Measurements from ENCODE around the gene NANOS3. TPM values are rescaled to one million over a fixed set of nuclear protein-coding genes. Genes with fewer than 3 reads are reported as not detected.
"Not testable (repeated sequence)": the region's sequence is repeated elsewhere in the genome, so short reads cannot be mapped to it uniquely, and the experiment has no call there.

NANOS3 gene
- polyA plus RNA-seq, 4 donors: 0.79 to 2.6 (median 1.6) TPM

GRCh38 chr19:13914777-13915176 lies 37.8 kb downstream of the NANOS3 start:
- no peak for DNase-seq (ENCODE audit: low read depth in 4 of 4, low spot score in 3 of 4)

- no peak for DNase-seq (ENCODE audit: low read depth in 4 of 4, low spot score in 3 of 4)
These were observed 41.0 kb downstream of the NANOS3 start for GRCh38 chr19:13917888-13918406.

- DNase-seq (ENCODE audit: low read depth in 4 of 4, low spot score in 3 of 4): no peak
These were observed 41.9 kb downstream of the NANOS3 start for GRCh38 chr19:13918726-13919411.

DNA sequence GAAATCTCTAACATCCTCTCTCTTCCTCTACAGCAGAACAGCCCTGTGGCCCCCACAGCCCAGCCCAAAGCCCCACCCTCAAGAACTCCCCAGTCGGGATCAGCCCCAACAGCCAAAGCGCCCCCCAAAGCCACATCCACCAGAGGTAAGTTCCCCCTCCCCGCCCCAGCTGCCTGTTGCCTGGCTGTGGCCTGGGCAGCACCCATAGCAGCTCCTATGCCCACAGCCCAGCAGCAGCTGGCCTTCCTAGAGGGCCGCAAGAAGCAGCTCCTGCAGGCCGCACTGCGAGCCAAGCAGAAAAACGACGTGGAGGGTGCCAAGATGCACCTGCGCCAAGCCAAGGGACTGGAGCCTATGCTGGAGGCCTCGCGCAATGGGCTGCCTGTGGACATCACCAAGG lies 43.6 kb downstream of the NANOS3 start:
- DNase-seq (ENCODE audit: low read depth in 4 of 4, low spot score in 3 of 4): no peak

- DNase-seq (ENCODE audit: low read depth in 4 of 4, low spot score in 3 of 4): no peak
These were observed 44.2 kb downstream of the NANOS3 start for GRCh38 chr19:13920940-13921747.

DNA sequence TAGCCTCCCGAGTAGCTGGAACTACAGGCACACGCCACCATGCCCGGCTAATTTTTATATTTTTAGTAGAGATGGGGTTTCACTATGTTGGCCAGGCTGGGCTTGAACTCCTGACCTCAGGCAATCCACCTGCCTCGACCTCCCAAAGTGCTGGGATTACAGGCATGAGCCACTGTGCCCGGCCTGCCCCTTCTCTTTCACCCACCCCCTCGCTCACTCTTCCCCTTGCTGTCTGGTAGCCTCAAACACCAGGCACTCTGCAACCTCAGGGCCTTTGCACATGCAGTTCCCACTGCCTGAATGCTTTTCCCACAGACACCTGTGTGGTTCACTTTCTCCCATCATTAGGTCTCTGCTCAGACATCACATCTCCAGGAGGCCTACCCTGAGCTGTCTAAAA lies 45.2 kb downstream of the NANOS3 start:
- DNase-seq (ENCODE audit: low read depth in 4 of 4, low spot score in 3 of 4): not testable (repeated sequence)

DNA sequence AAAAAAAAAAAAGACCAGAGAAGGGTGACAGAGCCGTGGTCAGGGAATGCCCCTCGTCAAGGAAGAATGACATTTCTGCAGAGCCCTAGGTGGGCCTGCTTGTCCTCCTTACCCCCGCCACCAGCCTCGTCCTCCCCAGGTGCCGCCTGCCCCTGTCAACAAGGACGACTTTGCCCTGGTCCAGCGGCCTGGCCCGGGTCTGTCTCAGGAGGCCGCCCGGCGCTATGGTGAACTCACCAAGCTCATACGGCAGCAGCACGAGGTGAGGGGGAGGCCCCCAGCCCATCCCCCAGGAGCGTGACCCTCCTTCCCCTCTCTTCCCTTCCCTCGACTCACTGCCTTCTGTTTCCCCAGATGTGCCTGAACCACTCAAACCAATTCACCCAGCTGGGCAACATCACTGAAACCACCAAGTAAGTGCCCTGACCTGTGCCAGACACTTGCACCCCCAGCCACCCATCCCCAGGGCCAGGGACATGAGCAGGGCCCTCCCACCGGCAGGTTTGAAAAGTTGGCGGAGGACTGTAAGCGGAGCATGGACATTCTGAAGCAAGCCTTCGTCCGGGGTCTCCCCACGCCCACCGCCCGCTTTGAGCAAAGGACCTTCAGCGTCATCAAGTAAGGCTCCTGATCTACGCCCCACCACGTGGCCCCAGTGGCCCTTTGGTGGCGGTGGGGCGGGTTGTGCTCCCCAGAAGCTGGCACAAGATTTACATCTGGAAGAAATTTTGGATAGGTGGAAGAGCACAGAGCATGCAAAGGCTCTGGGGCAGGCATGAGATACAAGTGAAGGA lies 46.5 kb downstream of the NANOS3 start:
- DNase-seq (ENCODE audit: low read depth in 4 of 4, low spot score in 3 of 4): no peak

DNA sequence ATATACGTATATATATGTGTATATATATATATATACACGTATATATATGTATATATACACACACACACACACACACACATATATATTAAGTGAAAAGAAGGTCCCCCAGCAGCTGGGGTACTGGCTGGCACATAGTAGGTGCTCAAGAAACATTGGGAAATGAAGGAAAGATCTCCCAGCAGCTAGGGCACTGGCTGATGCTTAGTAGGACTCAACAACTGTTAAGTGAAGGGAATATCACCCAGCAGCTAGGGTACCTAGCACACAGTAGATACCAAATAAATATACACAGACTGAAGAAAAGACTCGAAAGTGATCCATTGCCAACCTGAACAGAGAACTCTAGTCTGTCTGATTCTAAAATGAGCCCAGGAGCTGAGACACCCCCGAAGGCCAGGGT lies 49.1 kb downstream of the NANOS3 start:
- no peak for DNase-seq (ENCODE audit: low read depth in 4 of 4, low spot score in 3 of 4)

DNA sequence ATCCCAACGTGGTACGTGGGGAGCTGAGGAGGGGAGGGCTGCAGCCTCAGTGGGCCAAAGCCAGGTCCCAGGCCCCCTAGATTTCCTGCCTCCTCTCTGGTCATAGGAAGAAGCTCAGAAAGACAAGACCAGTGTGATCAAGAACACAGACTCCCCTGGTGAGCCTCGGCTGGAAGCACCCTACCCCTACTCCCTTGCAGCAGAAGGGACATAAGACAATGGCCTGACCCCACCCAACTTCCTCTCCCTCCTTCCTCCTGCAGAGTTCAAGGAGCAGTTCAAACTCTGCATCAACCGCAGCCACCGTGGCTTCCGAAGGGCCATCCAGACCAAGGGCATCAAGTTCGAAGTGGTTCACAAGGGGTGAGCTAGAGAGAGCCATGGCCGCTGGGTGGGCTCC lies 49.8 kb downstream of the NANOS3 start:
- DNase-seq (ENCODE audit: low read depth in 4 of 4, low spot score in 3 of 4): no peak

DNA sequence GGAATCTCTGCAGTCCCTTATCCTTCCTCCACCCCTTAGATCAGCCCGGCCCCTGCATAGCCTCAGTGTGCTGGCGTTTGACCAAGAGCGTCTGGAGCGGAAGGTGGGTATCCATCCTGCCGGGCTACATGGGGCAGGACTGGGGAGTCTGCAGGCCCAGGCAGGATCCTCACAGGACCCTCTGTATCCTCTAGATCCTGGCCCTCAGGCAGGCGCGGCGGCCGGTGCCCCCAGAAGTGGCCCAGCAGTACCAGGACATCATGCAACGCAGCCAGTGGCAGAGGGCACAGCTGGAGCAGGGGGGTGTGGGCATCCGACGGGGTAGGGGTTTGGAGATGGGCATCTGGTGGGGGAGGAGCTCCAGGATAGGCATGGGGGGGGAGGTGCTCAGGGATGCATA lies 52.4 kb downstream of the NANOS3 start:
- DNase-seq (ENCODE audit: low read depth in 4 of 4, low spot score in 3 of 4): no peak

- no peak for DNase-seq (ENCODE audit: low read depth in 4 of 4, low spot score in 3 of 4)
These were observed 53.0 kb downstream of the NANOS3 start for GRCh38 chr19:13929956-13930355.

Other genes with a start within 250 kb of the NANOS3 start
- 10 to 100 TPM; 15.5 to 42.7 (median 20.4) TPM for gene MRI1, start 112.6 kb upstream of the NANOS3 start, polyA plus RNA-seq (ENCODE audit: insufficient read length in 4 of 4)
- gene C19orf53, start 102.7 kb upstream of the NANOS3 start, polyA plus RNA-seq (ENCODE audit: insufficient read length in 4 of 4): 100 to 1,000 TPM in 2 of 4 donors, 10 to 100 TPM in 2; 82.6 to 127 (median 107) TPM
- 10 to 100 TPM in 1 of 4 donors, 1 to 10 TPM in 3; 3.7 to 11.7 (median 6.8) TPM for gene ZSWIM4, start 81.7 kb upstream of the NANOS3 start, polyA plus RNA-seq (ENCODE audit: insufficient read length in 4 of 4)
- gene BRME1, start 29.0 kb downstream of the NANOS3 start, polyA plus RNA-seq (ENCODE audit: insufficient read length in 4 of 4): 1 to 10 TPM; 4.8 to 8.9 (median 6.0) TPM
- 10 to 100 TPM; 19.4 to 45.8 (median 23.0) TPM for gene CC2D1A, start 29.1 kb downstream of the NANOS3 start, polyA plus RNA-seq (ENCODE audit: insufficient read length in 4 of 4)
- 1 to 10 TPM in 3 of 4 donors, under 1 TPM in 1; 0.86 to 1.7 (median 1.4) TPM for gene PODNL1, start 61.3 kb downstream of the NANOS3 start, polyA plus RNA-seq (ENCODE audit: insufficient read length in 4 of 4)
- gene DCAF15, start 75.4 kb downstream of the NANOS3 start, polyA plus RNA-seq (ENCODE audit: insufficient read length in 4 of 4): 10 to 100 TPM; 26.1 to 46.7 (median 28.2) TPM
- gene RFX1, start 129.2 kb downstream of the NANOS3 start, polyA plus RNA-seq (ENCODE audit: insufficient read length in 4 of 4): 10 to 100 TPM in 2 of 4 donors, 1 to 10 TPM in 2; 9.3 to 19.2 (median 10.2) TPM
- not detected for gene RLN3, start 151.0 kb downstream of the NANOS3 start, polyA plus RNA-seq (ENCODE audit: insufficient read length in 4 of 4)
- 1 to 10 TPM; 3.8 to 7.8 (median 5.9) TPM for gene IL27RA, start 154.6 kb downstream of the NANOS3 start, polyA plus RNA-seq (ENCODE audit: insufficient read length in 4 of 4)
- 10 to 100 TPM in 3 of 4 donors, under 1 TPM in 1; 0.94 to 32.9 (median 20.1) TPM for gene PALM3, start 184.9 kb downstream of the NANOS3 start, polyA plus RNA-seq (ENCODE audit: insufficient read length in 4 of 4)
- 10 to 100 TPM in 1 of 4 donors, 1 to 10 TPM in 3; 1.3 to 10.3 (median 6.3) TPM for gene MISP3, start 195.7 kb downstream of the NANOS3 start, polyA plus RNA-seq (ENCODE audit: insufficient read length in 4 of 4)
- gene C19orf67, start 208.6 kb downstream of the NANOS3 start, polyA plus RNA-seq (ENCODE audit: insufficient read length in 4 of 4): not detected
- 10 to 100 TPM; 39.8 to 52.0 (median 41.4) TPM for gene SAMD1, start 213.6 kb downstream of the NANOS3 start, polyA plus RNA-seq (ENCODE audit: insufficient read length in 4 of 4)
- 100 to 1,000 TPM in 2 of 4 donors, 10 to 100 TPM in 2; 90.6 to 106 (median 99.0) TPM for gene PRKACA, start 240.6 kb downstream of the NANOS3 start, polyA plus RNA-seq (ENCODE audit: insufficient read length in 4 of 4)

Measured in left renal pelvis (tissue), 4 donors.